ENCODE data around the gene MED13L.

Gene MED13L

GRCh38 chr12:116210762-116211161 lies 66.7 kb downstream of the MED13L start:
- DNase-seq: no peak

- DNase-seq: no peak
These were observed 67.4 kb downstream of the MED13L start for GRCh38 chr12:116210131-116210530.

- DNase-seq: no peak
These were observed 68.0 kb downstream of the MED13L start for GRCh38 chr12:116209503-116209902.

- DNase-seq: no peak
These were observed 70.2 kb downstream of the MED13L start for GRCh38 chr12:116207274-116207673.

GRCh38 chr12:116206828-116207227 lies 70.7 kb downstream of the MED13L start:
- no peak for DNase-seq

- DNase-seq: no peak
These were observed 72.7 kb downstream of the MED13L start for GRCh38 chr12:116204785-116205184.

- no peak for DNase-seq
These were observed 73.3 kb downstream of the MED13L start for GRCh38 chr12:116204169-116204568.

- DNase-seq: no peak
These were observed 74.6 kb downstream of the MED13L start for GRCh38 chr12:116202940-116203339.

- DNase-seq: no peak
These were observed 75.1 kb downstream of the MED13L start for GRCh38 chr12:116202433-116202832.

GRCh38 chr12:116201908-116202307 lies 75.6 kb downstream of the MED13L start:
- no peak for DNase-seq

GRCh38 chr12:116201359-116201758 lies 76.1 kb downstream of the MED13L start:
- DNase-seq: no peak

GRCh38 chr12:116200812-116201211 lies 76.7 kb downstream of the MED13L start:
- DNase-seq: no peak

- no peak for DNase-seq
These were observed 78.3 kb downstream of the MED13L start for GRCh38 chr12:116199160-116199706.

- no peak for DNase-seq
These were observed 80.5 kb downstream of the MED13L start for GRCh38 chr12:116196752-116197718.

GRCh38 chr12:116196226-116196625 lies 81.3 kb downstream of the MED13L start:
- DNase-seq: peak in 1 of 5 experiments; percentile 50

- DNase-seq: peak in 4 of 5 experiments; percentile 19 to 84 (median 25)
These were observed 82.5 kb downstream of the MED13L start for GRCh38 chr12:116194935-116195431.

GRCh38 chr12:116189692-116190091 lies 87.8 kb downstream of the MED13L start:
- DNase-seq: no peak

- DNase-seq: no peak
These were observed 88.9 kb downstream of the MED13L start for GRCh38 chr12:116188581-116188980.

- no peak for DNase-seq
These were observed 90.4 kb downstream of the MED13L start for GRCh38 chr12:116187151-116187511.

- no peak for DNase-seq
These were observed 90.9 kb downstream of the MED13L start for GRCh38 chr12:116186482-116187150.

- DNase-seq: no peak
These were observed 92.7 kb downstream of the MED13L start for GRCh38 chr12:116184763-116185162.

GRCh38 chr12:116183741-116184141 lies 93.8 kb downstream of the MED13L start:
- DNase-seq: peak in 1 of 5 experiments; percentile 47

GRCh38 chr12:116182359-116183063 lies 95.0 kb downstream of the MED13L start:
- DNase-seq: no peak

Measured in T-helper 2 cell (primary cell).